Pons (tissue), 1 donor: Measurements from ENCODE around the gene MYO1B.

Experiments used
- DNase-seq: peaks from one replicate; pipeline ENCODE4 v3.0.0-alpha.2; 2016; ENCODE audit warnings: low spot score

The MYO1B gene

DNA sequence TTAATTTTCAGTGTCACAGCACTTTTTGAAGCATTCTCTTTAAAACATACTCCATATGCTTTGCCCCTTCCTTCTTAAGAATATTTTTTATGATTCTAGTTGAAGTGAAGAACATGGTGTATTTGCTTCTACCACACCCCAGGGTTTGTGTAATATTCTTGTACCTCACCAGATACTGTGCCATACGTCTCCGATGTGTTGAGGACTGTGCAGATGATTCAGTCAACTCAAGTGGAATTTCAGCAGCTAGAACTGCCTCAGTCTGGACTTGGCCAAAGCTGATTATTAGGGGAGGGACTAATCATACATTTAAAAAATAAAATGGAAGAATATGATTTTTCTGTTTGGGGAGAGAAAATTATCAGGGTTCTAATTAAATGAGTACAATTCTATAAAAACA is 115.7 kb downstream of the MYO1B start:
- no peak for DNase-seq

DNA sequence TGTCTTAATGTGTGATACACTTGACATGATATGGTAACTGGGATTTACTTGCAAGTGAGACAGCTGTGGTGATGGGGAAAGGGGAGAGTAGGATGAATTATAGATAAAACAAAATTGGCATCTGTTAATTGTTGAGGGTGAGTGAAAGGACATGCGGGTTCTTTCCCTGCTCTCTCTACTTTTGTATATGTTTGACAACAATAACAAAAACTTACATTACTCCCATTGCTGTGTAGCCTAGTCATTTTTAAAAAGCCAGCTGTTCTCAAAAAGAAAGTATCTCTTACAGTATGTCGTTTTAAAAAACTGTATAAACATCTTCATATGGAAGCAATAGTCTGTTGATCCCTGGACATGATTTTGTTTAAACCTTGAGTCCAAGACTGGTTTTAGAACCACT is 117.6 kb downstream of the MYO1B start:
- no peak for DNase-seq

- DNase-seq, result no peak
Measured at GRCh38 chr2:191363267-191363666, 118.1 kb downstream of the MYO1B start.

DNA sequence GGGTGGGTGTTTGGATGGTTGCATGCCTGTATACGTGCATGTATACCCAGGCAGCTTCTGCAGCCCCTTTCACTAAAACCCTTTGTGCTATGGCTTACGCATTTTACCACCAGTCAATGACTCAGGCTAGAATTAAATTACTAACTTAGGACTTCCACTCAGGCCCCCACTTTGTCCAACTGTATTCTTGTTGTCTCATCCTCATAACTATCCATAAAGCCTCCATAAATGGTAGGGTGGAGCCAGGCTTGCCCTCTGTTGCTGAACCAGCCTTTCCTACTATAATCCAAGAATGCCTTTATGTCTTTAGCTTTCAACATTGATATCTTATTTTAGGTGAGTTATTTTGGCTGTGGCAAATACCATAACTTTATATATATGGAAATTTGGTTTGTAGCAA is 119.9 kb downstream of the MYO1B start:
- DNase-seq, result no peak

DNA sequence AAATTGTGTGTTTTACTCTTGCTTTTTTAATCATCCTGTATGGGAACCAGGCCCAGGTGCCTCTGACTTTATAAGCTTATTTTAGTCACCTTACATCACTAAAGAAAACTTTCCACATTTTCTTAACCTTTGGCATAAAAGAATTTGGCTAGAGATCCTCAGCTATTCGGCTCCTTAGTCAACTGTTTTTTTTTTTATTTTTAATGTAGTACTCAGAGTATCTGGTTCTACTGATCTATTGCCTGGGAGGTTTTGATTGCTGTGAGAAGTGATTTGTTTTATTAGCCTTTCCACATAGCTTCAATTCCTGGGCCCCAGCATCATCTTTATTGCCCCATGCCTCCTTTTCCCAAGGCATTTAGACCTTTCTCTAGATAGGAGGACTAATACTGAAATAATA is 121.0 kb downstream of the MYO1B start:
- no peak for DNase-seq

DNA sequence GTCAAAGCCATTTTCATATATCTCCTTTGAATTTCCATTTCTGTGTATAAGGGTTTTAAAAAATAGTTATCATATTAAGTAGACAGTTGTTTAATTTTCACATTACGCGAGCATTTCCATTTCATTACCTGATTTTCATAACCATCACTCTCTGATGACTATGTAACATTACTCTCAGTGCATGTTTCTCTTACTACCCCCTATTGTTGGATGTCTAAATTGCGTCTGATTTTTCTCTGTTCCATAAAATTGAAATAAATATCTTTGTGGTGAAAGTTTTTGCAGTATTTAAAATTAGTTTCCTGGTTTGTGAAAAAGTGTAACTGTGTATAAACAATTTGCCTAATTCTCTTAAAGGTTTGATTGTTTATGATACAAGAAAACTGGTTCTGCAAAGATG is 123.8 kb downstream of the MYO1B start:
- DNase-seq, result no peak

DNA sequence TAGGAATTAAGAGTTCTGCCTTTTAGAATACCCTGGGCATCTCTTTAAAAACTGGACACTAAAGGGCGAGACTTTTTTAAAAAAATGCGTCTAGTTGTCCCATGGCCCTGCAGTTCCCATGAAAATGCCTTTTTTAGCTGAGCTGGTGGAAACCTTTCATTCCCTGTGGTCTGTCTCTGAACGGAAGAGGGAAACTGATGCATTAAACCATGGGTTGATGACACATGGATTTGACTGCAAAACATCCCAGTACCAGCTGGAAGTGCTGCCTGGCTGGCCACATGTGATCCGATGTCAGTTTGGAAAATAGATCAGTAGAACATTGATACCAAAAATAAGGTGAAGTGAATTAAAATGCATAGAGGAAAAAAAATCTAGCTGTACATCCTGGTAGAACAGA is 129.2 kb downstream of the MYO1B start:
- DNase-seq, result no peak

GRCh38 chr2:191374939-191375338 is 129.7 kb downstream of the MYO1B start:
- no peak for DNase-seq

GRCh38 chr2:191376981-191377629 is 131.9 kb downstream of the MYO1B start:
- DNase-seq, result peak; percentile 85

DNA sequence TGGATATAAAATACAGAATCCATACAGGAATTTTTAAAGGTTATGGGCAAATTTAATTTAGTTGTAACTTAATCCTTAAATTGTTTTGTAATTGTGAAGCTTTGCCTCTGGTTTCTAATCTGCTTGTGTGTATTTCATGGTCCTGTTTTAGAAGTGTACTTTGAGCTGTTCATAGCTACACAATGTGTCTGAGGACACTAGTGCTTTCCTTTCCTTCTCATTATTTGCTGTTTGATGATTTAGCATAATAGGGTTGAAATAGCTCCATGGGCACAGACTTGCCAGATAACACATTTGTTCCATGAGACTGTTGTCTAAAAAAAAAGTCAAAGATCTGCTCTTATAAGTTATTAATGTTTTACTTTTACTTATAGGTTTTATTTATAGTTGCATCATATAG is 134.2 kb downstream of the MYO1B start:
- no peak for DNase-seq

- DNase-seq, result no peak
Measured at GRCh38 chr2:191382801-191383200, 137.6 kb downstream of the MYO1B start.

- DNase-seq, result no peak
Measured at GRCh38 chr2:191383486-191383885, 138.3 kb downstream of the MYO1B start.

GRCh38 chr2:191384829-191385228 is 139.6 kb downstream of the MYO1B start:
- no peak for DNase-seq

GRCh38 chr2:191385416-191386160 is 140.4 kb downstream of the MYO1B start:
- no peak for DNase-seq

DNA sequence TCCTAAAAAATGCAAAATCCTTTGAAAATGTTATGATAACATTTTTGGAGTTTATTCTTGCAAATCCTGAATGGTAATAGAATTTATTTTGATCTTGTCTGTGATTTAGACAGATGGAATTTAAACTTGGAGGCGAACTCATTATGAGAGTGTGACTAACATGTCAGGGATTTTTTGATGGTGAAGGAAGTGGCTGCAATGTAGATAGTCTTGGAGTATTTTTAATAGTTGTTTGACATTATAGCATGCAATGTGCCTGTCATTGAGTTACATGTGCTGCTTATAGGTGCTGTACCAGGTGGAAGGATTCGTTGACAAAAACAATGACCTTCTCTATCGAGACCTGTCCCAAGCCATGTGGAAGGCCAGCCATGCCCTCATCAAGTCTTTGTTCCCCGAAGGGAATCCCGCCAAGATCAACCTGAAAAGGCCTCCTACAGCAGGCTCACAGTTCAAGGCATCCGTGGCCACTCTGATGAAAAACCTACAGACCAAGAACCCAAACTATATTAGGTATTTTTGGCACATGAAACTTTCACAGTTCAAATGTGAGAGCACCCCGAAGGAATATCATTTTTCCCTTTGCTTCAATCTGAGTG is 141.8 kb downstream of the MYO1B start:
- no peak for DNase-seq

DNA sequence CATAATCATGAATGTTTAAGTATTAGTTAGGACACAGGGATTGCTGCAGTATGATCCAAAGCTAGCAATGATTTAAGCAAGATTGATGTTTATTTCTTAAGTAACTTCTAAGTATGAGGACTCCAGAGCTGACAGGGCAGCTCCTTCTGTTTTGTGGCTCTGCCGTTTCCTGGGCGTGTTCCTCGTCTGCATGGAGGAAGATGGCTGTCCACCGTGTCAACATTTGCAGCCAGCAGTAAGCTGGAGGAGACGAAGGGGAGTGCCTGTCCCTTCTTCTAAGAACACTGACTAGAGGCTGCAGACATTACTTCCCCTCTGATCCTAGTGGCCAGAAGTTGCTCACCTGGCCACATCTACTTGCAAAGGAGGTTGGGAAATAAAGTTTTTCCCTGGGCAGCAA is 144.1 kb downstream of the MYO1B start:
- no peak for DNase-seq

DNA sequence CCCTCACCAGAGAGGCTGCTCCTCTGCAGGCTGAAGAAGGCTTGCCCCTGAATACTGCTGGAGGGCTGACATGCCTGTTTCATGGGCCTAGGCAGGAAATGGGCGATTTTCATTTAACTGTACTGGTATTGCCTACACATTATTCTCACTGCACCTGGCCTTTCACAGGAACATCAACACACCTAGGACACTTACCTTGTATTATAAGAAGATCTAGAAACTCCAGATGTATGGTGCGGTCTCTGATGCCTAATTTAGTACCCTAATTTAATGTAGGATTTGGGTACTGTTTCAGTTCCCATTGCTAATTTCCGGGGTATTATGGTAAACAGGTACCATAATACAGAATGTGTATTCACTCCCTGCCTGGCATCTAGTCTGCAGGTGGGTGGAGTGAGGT is 146.0 kb downstream of the MYO1B start:
- no peak for DNase-seq

DNA sequence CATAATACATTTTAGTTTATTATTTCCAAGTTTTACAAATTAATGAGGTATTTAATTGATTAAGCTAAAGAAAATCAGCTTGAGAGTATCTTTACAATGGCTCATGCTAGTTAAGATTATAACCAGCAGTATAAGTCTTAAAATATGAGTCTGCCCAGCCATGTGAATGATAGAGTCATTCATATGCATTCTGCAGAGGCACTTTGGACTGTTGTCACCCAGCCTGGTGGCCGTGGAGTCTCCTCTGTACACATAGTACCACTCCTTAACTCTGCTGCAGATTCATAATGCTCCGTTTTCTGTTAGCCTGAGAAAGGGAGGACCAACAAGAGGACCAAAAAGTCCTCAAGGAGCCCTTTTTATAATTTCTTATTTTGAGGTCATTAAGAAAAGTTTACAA is 148.8 kb downstream of the MYO1B start:
- DNase-seq, result no peak

- no peak for DNase-seq
Measured at GRCh38 chr2:191396794-191397193, 151.6 kb downstream of the MYO1B start.

GRCh38 chr2:191399601-191400000 is 154.4 kb downstream of the MYO1B start:
- DNase-seq, result no peak

- no peak for DNase-seq
Measured at GRCh38 chr2:191401287-191401686, 156.1 kb downstream of the MYO1B start.

GRCh38 chr2:191402966-191403565 is 157.9 kb downstream of the MYO1B start:
- DNase-seq, result no peak

GRCh38 chr2:191404568-191404991 is 159.4 kb downstream of the MYO1B start:
- DNase-seq, result no peak
